NCI-H146 (cell line): Measurements from ENCODE around the gene CHADL.
"Not testable (repeated sequence)": the region's sequence is repeated elsewhere in the genome, so short reads cannot be mapped to it uniquely, and the experiment has no call there.

Experiments
- DNase-seq: peaks from one replicate; lab custom pipeline; 2025; lab: John Stamatoyannopoulos, UW

Gene CHADL

GRCh38 chr22:41181349-41182241 is 59.1 kb downstream of the CHADL start:
- DNase-seq, result no peak

- DNase-seq, result no peak
These were observed 59.8 kb downstream of the CHADL start for GRCh38 chr22:41180926-41181325.

- not testable (repeated sequence) for DNase-seq
These were observed 60.4 kb downstream of the CHADL start for GRCh38 chr22:41180362-41180761.
